Fibroblast of pulmonary artery (primary cell): ENCODE results near the gene KRTAP10-4.
"Not testable (repeated sequence)": the region's sequence is repeated elsewhere in the genome, so short reads cannot be mapped to it uniquely, and the experiment has no call there.

ENCODE experiments used
- DNase-seq: peaks from one replicate; pipeline ENCODE4 v3.0.0-alpha.2; 2010; ENCODE audit warnings: low read depth
- H3K4me3 ChIP-seq: replicated peaks from 2 replicates; pipeline ENCODE4 v1.5.1; 2011; ENCODE audit warnings: low read depth, mild to moderate bottlenecking, control low read depth, low read length, moderate library complexity
- TF ChIP-seq, protein P1 (sequence below): IDR thresholded peaks from 2 replicates; pipeline ENCODE4 v1.5.1; 2011; ENCODE audit warnings: mild to moderate bottlenecking, control low read depth, low read length, inconsistent platforms; ENCODE audit errors: missing control alignments

KRTAP10-4 gene

GRCh38 chr21:44583800-44584147 lies 10.2 kb downstream of the KRTAP10-4 start:
- no peak for DNase-seq
- TF ChIP-seq, protein P1, sequence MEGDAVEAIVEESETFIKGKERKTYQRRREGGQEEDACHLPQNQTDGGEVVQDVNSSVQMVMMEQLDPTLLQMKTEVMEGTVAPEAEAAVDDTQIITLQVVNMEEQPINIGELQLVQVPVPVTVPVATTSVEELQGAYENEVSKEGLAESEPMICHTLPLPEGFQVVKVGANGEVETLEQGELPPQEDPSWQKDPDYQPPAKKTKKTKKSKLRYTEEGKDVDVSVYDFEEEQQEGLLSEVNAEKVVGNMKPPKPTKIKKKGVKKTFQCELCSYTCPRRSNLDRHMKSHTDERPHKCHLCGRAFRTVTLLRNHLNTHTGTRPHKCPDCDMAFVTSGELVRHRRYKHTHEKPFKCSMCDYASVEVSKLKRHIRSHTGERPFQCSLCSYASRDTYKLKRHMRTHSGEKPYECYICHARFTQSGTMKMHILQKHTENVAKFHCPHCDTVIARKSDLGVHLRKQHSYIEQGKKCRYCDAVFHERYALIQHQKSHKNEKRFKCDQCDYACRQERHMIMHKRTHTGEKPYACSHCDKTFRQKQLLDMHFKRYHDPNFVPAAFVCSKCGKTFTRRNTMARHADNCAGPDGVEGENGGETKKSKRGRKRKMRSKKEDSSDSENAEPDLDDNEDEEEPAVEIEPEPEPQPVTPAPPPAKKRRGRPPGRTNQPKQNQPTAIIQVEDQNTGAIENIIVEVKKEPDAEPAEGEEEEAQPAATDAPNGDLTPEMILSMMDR, result no peak
- no peak overlapping the region for H3K4me3 ChIP-seq

GRCh38 chr21:44585892-44586291 lies 12.4 kb downstream of the KRTAP10-4 start:
- no peak overlapping the region for H3K4me3 ChIP-seq
- TF ChIP-seq, protein P1, result no peak
- no peak for DNase-seq

DNA sequence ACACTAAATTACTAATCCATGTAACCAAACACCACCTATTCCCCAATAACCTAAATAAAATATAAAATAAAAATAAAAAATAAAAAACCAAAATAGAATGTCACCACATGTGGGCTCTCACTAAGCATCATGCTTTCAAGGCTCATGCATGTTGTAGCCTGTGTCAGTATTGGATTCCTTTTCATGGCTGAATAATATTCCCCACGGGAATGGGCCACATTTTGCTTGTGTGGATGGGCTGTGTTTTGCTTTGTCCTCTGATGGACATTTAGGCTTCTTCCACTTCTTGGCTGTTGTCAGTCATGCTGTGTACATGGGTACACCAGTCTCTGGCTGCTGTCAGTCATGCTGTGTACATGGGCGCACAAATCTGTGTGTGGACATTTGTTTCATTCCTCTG lies 15.6 kb downstream of the KRTAP10-4 start:
- H3K4me3 ChIP-seq, result no peak overlapping the region
- TF ChIP-seq, protein P1, result no peak
- DNase-seq, result no peak

- no peak for DNase-seq
- H3K4me3 ChIP-seq, result no peak overlapping the region
- TF ChIP-seq, protein P1, result no peak
These were observed 16.2 kb downstream of the KRTAP10-4 start for GRCh38 chr21:44589586-44590305.

GRCh38 chr21:44590311-44590721 lies 16.8 kb downstream of the KRTAP10-4 start:
- DNase-seq, result no peak
- TF ChIP-seq, protein P1, result no peak
- no peak overlapping the region for H3K4me3 ChIP-seq

DNA sequence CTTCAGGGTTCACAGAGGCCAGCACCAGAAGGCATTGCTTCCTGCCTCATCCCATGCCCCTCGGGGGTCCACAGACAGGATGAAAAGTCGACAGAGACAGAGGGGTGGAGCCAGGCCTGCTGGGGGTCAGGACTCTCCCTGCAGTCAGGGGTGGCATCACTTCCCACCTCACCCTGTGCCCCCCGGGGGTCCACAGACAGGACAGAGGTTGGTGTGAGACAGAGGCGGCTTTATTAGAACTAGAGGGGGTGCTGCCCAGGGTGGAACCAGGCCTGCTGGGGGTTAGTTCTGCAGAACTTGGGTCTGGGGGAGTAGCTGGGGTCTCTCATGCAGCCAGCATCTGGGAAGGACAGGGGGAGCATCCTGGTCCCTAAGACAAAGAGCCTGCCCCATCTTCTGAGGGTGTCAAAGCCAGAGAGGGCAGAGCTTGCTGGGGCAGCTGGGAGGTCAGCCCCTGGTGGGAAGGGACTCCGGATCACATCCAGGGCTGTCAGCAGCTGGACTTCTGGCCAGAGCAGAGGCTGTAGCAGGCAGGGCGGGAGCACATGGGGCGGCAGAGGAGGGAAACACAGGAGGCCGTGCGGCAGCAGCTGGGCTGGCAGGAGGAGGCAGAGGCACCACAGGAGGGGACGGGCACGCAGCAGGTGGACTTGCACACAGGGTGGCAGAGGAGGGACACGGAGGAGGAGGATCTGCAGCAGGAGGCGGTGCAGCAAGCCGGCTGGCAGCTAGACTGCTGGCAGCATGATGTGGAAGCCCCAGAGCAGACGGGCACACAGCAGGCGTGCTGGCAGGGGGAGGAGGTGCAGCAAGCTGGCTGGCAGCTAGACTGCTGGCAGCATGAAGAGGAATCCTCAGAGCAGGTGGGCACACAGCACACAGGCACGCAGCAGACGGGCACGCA lies 17.6 kb downstream of the KRTAP10-4 start:
- not testable (repeated sequence) for DNase-seq, H3K4me3 ChIP-seq

- not testable (repeated sequence) for DNase-seq, H3K4me3 ChIP-seq
These were observed 18.2 kb downstream of the KRTAP10-4 start for GRCh38 chr21:44591801-44592130.
